Hindlimb muscle (tissue), 1 donor: ENCODE data around the gene POM121. TPM values are rescaled to one million over a fixed set of nuclear protein-coding genes. Genes with fewer than 3 reads are reported as not detected.
"Not testable (repeated sequence)": the region's sequence is repeated elsewhere in the genome, so short reads cannot be mapped to it uniquely, and the experiment has no call there.

Source experiments
- DNase-seq: peaks from one replicate; pipeline ENCODE4 v3.0.0-alpha.2; 2013
- polyA plus RNA-seq: library from polyadenylated mRNA; unstranded; fragments of 120-200 nt; gene quantifications from one replicate; pipeline ENCODE4 v1.2.1, GENCODE V29; 2013; ENCODE audit not compliant: insufficient read length

POM121 gene
- polyA plus RNA-seq, 1 donor: 36.9 TPM

GRCh38 chr7:72997887-72998468, 73.1 kb downstream of the POM121 start:
- DNase-seq: not testable (repeated sequence)

Other genes starting within 250 kb of the POM121 start
- 5.4 TPM for gene TYW1B, start 96.9 kb upstream of the POM121 start, polyA plus RNA-seq
- not detected for gene TRIM74, start 44.4 kb downstream of the POM121 start, polyA plus RNA-seq
- gene SPDYE8, start 104.7 kb downstream of the POM121 start, polyA plus RNA-seq: 0.41 TPM
- 1.9 TPM for gene SPDYE11, start 132.8 kb downstream of the POM121 start, polyA plus RNA-seq
- 1.9 TPM for gene SPDYE9, start 160.9 kb downstream of the POM121 start, polyA plus RNA-seq